Ovary (tissue), 9 donors: Measurements from ENCODE around the gene PRKCH. TPM values are rescaled to one million over a fixed set of nuclear protein-coding genes. Genes with fewer than 3 reads are reported as not detected.

Experiments used
- DNase-seq, 5 donors: peaks; one replicate each; pipeline ENCODE4 v3.0.0-alpha.2; 2019 to 2020
- H3K27ac ChIP-seq, 2 donors: fragments of 200-600 bp; one replicate each; pipeline versions ENCODE4 v1.5.1 to v1.8.0; 2019 to 2022
- H3K27me3 ChIP-seq: fragments of 200-600 bp; one replicate; pipeline ENCODE4 v1.8.0; 2022
- H3K36me3 ChIP-seq: fragments of 200-600 bp; sonication (generic); one replicate; pipeline ENCODE4 v1.5.1; 2019
- H3K4me1 ChIP-seq: one replicate; pipeline ENCODE4 v1.8.1; 2013; ENCODE audit warnings: mild to moderate bottlenecking, moderate library complexity; ENCODE audit not compliant: insufficient read depth
- H3K4me3 ChIP-seq: fragments of 200-600 bp; sonication (generic); one replicate; pipeline ENCODE4 v1.5.1; 2017
- H3K9me3 ChIP-seq, 2 donors: fragments of 200-600 bp in 1 of 2; sonication (generic) in 1 of 2; one replicate each; pipeline versions ENCODE4 v1.5.1 to v1.8.1; 2013 to 2019; ENCODE audit warnings: mild to moderate bottlenecking in 1 of 2, moderate library complexity in 1 of 2
- CTCF ChIP-seq, 3 donors: fragments of 450-650 bp in 2 of 3; fragments of 200-600 bp in 1 of 3; IDR thresholded peaks; one replicate each; pipeline versions ENCODE4 v1.5.1 to v1.8.0; 2016 to 2022; ENCODE audit warnings: antibody characterized with exemption in 3 of 3, mild to moderate bottlenecking in 1 of 3
- EP300 ChIP-seq: sonication (generic); formaldehyde crosslinking; IDR thresholded peaks from one replicate; pipeline ENCODE4 v1.6.1; 2017; ENCODE audit warnings: antibody characterized with exemption
- POLR2A ChIP-seq: fragments of 450-650 bp; IDR thresholded peaks from one replicate; pipeline ENCODE4 v1.6.1; 2017; ENCODE audit warnings: antibody characterized with exemption, mild to moderate bottlenecking, moderate library complexity
- WGBS, 3 donors: extraction: QIAGEN DNeasy Blood & Tissue Kit in 1 of 3; methylation state at CpG; one replicate each; pipeline versions ENCODE4 v1.1.5 to v1.1.7; 2013 to 2017; 5-methylcytosine and 5-hydroxymethylcytosine counted together
- intact Hi-C, 4 donors: fragments of 100-400 bp; cut with DNase I; formaldehyde crosslinking; loops; one replicate each; pipeline versions ENCODE4 v1.11.0 to v1.15.1; 2022 to 2023
- polyA plus RNA-seq, 2 donors: library from polyadenylated mRNA; stranded (reverse); fragments of 200-250 nt in 1 of 2; fragments of 350-450 nt in 1 of 2; fragmentation: Illumina TruSeq in 1 of 2; extraction: RNeasy Lipid Tissue Mini Kit (QIAGEN cat#74804) in 1 of 2; gene quantifications; one replicate each; pipeline ENCODE4 v1.2.3, GENCODE V29; 2013 to 2014
- total RNA-seq, 7 donors: library from RNA; depleted of rRNA in 2 of 7; stranded (reverse); fragments of >200 nt in 2 of 7; fragmentation: NEBNext Ultra II Directional in 3 of 7; extraction: Animal tissue kit (Norgen Biotek cat#: 25700) in 3 of 7; gene quantifications; one replicate each; pipeline versions ENCODE4 v1.1.0 to v1.2.4, GENCODE V29; 2016 to 2023
- donor health status: DM: no; HTN: no; CAD: no; lungs with moderate emphysema.
- donor health status: DM: no; HTN: no; CAD: no.
- donor health status: Bipolar disorder and iron deficiency.
- donor health status: DM: yes; HTN: yes; CAD: no.
- donor health status: DM: no; HTN: no; CAD: no.
- donor health status: DM: yes; HTN: yes; CAD: no.

Gene PRKCH
- total and polyA plus RNA-seq, 9 donors = 8.4 to 47.6 (median 15.9) TPM

GRCh38 chr14:61459229-61459628, 137.8 kb downstream of the PRKCH start:
- intact Hi-C loops = loop anchor here in 2 of 4 donors (2.0 to 5.0 kb wide), 2 partner anchors 274 to 378 kb away; no protein-coding TSS in a partner anchor
- no peaks in the 10 kb centered on the region for H3K27me3 ChIP-seq
- no peaks in the 10 kb centered on the region for H3K36me3 ChIP-seq
- no peak for DNase-seq
- H3K9me3 ChIP-seq = no peaks in the 10 kb centered on the region
- H3K27ac ChIP-seq = no peak overlapping the region
- no peak overlapping the region for H3K4me3 ChIP-seq
- 75 to 86% (median 80%) methylated on average over 6 of the region's 6 CpGs for WGBS, 3 donors
- TF ChIP-seq CTCF (IDR thresholded peaks at IDR 0.05) (no peak), EP300 (no peak), POLR2A (no peak)
- H3K4me1 ChIP-seq = peaks cover 4% of the 10 kb centered on the region

- no peak overlapping the region for H3K4me3 ChIP-seq
- no peaks in the 10 kb centered on the region for H3K9me3 ChIP-seq
- H3K4me1 ChIP-seq = peaks cover 4% of the 10 kb centered on the region
- 97 to 100% (median 98%) methylated on average over 1 of the region's 1 CpG for WGBS, 3 donors
- H3K27ac ChIP-seq = no peak overlapping the region
- intact Hi-C loops = loop anchor here in 3 of 4 donors (2.0 to 10.0 kb wide), 4 partner anchors 267 to 379 kb away; no protein-coding TSS in a partner anchor
- TF ChIP-seq POLR2A (no peak), EP300 (no peak), CTCF (IDR thresholded peaks at IDR 0.05) (no peak)
- no peaks in the 10 kb centered on the region for H3K36me3 ChIP-seq
- no peak for DNase-seq
- H3K27me3 ChIP-seq = no peaks in the 10 kb centered on the region
Observed at GRCh38 chr14:61460063-61460462, 138.7 kb downstream of the PRKCH start.

GRCh38 chr14:61460718-61461611, 139.6 kb downstream of the PRKCH start:
- no peak for TF ChIP-seq POLR2A
- no peak for TF ChIP-seq EP300
- no peak for TF ChIP-seq CTCF (IDR thresholded peaks at IDR 0.05)
- H3K36me3 ChIP-seq = no peaks in the 10 kb centered on the region
- no peaks in the 10 kb centered on the region for H3K9me3 ChIP-seq
- peaks cover 4% of the 10 kb centered on the region for H3K4me1 ChIP-seq
- peak in 2 of 5 donors; percentile 33 to 50 for DNase-seq
- intact Hi-C loops = loop anchor here in 3 of 4 donors (2.0 to 10.0 kb wide), 4 partner anchors 266 to 378 kb away; no protein-coding TSS in a partner anchor
- 37 to 60% (median 43%) methylated on average over 15 of the region's 15 CpGs for WGBS, 3 donors
- no peak overlapping the region for H3K27ac ChIP-seq
- H3K27me3 ChIP-seq = no peaks in the 10 kb centered on the region
- no peak overlapping the region for H3K4me3 ChIP-seq

- no peaks in the 10 kb centered on the region for H3K36me3 ChIP-seq
- TF ChIP-seq EP300 (no peak), CTCF (IDR thresholded peaks at IDR 0.05) (peak; percentile 68 to 88 (median 78))
- no peak overlapping the region for H3K4me3 ChIP-seq
- no peaks in the 10 kb centered on the region for H3K27me3 ChIP-seq
- peaks cover 4% of the 10 kb centered on the region for H3K4me1 ChIP-seq
- peak in 1 of 5 donors; percentile 40 for DNase-seq
- no peaks in the 10 kb centered on the region for H3K9me3 ChIP-seq
- intact Hi-C loops = loop anchor here in 3 of 4 donors (2.0 to 10.0 kb wide), 4 partner anchors 265 to 377 kb away; no protein-coding TSS in a partner anchor
- 48 to 51% (median 51%) methylated on average over 7 of the region's 7 CpGs for WGBS, 3 donors
- no peak overlapping the region for H3K27ac ChIP-seq
Observed at GRCh38 chr14:61461808-61462275, 140.5 kb downstream of the PRKCH start.
